ENCODE measurements around the gene ITIH3. TPM values are rescaled to one million over a fixed set of nuclear protein-coding genes. Genes with fewer than 3 reads are reported as not detected.
A peak's percentile ranks its signal among the peaks of the same experiment; 100 is the strongest.

The ITIH3 gene
- total RNA-seq, 2 experiments from 2014 or later: not detected

DNA sequence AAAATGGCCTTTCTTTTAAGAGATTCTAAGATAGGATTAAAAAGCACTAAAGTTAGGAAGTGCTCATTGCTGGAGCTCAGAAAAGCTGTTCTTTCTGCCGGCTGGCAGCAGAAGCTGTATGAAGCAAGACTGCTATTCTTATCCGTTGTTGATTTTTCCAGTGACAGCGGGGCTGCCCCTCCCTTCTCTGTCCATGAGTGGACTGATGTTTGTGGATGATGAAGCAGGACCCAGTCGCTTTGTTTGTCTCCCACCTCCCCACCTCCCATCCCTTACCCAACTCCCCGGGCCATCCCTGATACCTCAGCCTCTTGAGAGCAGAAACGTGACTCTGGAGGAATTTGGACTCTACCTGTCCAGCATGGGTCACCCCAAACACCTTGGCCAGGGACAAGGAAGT lies 50.6 kb downstream of the ITIH3 start:
- CTCF ChIA-PET: interaction anchor here (0.6 kb wide), 1 partner anchor 71 kb away, joined by 3 read pairs; no protein-coding TSS in a partner anchor
- Histone ChIP-seq H3K36me3 (ENCODE audit: insufficient read depth, low read length) (peaks cover 67% of the 10 kb centered on the region), H3K9me3 (ENCODE audit: control insufficient read depth in 1 of 2, insufficient read depth in 1 of 2, low read length in 2 of 2) (no peaks in the 10 kb centered on the region)

DNA sequence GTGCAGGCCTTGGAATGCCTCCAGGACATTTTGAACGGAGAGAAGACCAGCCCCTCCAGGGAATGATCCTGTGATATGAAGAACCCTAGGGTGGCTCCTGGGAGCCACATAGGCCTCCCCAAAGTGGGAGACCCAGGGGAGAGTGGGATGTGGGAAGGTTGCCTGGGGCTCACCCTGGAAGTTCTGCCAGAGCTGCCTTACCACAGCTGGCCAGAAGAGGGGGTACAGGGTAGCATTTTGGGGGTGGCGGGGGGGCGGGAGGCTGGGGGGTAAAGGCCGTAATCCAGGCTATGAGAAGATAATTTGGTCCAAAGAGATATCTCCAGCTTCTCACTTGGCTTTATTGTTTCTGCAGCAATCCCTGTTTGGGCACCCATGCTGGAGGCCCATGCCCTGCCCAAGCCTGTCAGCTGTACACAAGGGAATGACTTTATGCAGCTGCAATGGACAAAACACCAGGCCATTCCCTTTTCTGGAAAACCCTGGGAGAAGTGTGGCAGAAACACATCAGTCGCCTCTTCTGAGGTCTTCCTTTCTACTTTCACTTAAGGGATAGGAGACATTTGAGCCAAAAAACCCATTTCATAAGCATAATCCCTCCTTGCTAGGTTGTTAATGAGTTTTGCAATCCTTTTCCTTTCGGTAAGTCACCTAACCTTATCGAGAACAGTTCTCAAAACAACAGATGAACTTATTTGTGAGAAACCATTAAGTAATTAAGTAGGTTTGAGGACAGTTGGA lies 51.3 kb downstream of the ITIH3 start:
- Mint-ChIP-seq H3K36me3 (ENCODE audit: low read depth) (peaks cover 60% of the 10 kb centered on the region), H3K4me1 (ENCODE audit: low read depth) (peaks cover 12% of the 10 kb centered on the region), H3K9me3 (no peaks in the 10 kb centered on the region), H3K4me3 (no peak overlapping the region), H3K27me3 (no peaks in the 10 kb centered on the region), H3K27ac (no peak overlapping the region)
- ChIA-PET CTCF (no interaction called here), POLR2A (no interaction called here)
- no peaks in the 10 kb centered on the region for H3K9me3 ChIP-seq (ENCODE audit: control insufficient read depth in 1 of 2, insufficient read depth in 1 of 2, low read length in 2 of 2)
- DNase-seq (peak in 6 of 14 experiments; percentile 9 to 38 (median 19)), ATAC-seq (ENCODE audit: poor library complexity) (peak; percentile 48)
- H3K4me3 ChIP-seq (ENCODE audit: low read length): no peak overlapping the region
- H3K4me1 ChIP-seq (ENCODE audit: insufficient read depth, low read length): no peaks in the 10 kb centered on the region
- H3K36me3 ChIP-seq (ENCODE audit: insufficient read depth, low read length): peaks cover 66% of the 10 kb centered on the region
- intact Hi-C loops (cut with DNase I, micrococcal nuclease): no loop called here
- TF ChIP-seq, protein P1, sequence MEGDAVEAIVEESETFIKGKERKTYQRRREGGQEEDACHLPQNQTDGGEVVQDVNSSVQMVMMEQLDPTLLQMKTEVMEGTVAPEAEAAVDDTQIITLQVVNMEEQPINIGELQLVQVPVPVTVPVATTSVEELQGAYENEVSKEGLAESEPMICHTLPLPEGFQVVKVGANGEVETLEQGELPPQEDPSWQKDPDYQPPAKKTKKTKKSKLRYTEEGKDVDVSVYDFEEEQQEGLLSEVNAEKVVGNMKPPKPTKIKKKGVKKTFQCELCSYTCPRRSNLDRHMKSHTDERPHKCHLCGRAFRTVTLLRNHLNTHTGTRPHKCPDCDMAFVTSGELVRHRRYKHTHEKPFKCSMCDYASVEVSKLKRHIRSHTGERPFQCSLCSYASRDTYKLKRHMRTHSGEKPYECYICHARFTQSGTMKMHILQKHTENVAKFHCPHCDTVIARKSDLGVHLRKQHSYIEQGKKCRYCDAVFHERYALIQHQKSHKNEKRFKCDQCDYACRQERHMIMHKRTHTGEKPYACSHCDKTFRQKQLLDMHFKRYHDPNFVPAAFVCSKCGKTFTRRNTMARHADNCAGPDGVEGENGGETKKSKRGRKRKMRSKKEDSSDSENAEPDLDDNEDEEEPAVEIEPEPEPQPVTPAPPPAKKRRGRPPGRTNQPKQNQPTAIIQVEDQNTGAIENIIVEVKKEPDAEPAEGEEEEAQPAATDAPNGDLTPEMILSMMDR (IDR thresholded peaks at IDR 0.05): peak; percentile 57
- H3K27me3 ChIP-seq (ENCODE audit: control insufficient read depth in 1 of 2, insufficient read depth in 2 of 2, low read length in 2 of 2): no peaks in the 10 kb centered on the region
- no peak overlapping the region for H3K27ac ChIP-seq (ENCODE audit: low read depth in 1 of 2, low read length in 2 of 2)

More for the DNA sequence above, 50.6 kb downstream of the ITIH3 start:
- H3K4me3 ChIP-seq (ENCODE audit: low read length): no peak overlapping the region
- Mint-ChIP-seq H3K4me1 (ENCODE audit: low read depth) (peaks cover 12% of the 10 kb centered on the region), H3K27me3 (no peaks in the 10 kb centered on the region), H3K27ac (no peak overlapping the region), H3K9me3 (no peaks in the 10 kb centered on the region), H3K36me3 (ENCODE audit: low read depth) (peaks cover 64% of the 10 kb centered on the region), H3K4me3 (no peak overlapping the region)
- DNase-seq: no peak
- intact Hi-C loops (cut with DNase I, micrococcal nuclease): no loop called here
- no peaks in the 10 kb centered on the region for H3K4me1 ChIP-seq (ENCODE audit: insufficient read depth, low read length)
- no peak for ATAC-seq (ENCODE audit: poor library complexity)
- TF ChIP-seq, protein P1 (IDR thresholded peaks at IDR 0.05): no peak
- POLR2A ChIA-PET: no interaction called here
- H3K27me3 ChIP-seq (ENCODE audit: control insufficient read depth in 1 of 2, insufficient read depth in 2 of 2, low read length in 2 of 2): no peaks in the 10 kb centered on the region
- no peak overlapping the region for H3K27ac ChIP-seq (ENCODE audit: low read depth in 1 of 2, low read length in 2 of 2)

DNA sequence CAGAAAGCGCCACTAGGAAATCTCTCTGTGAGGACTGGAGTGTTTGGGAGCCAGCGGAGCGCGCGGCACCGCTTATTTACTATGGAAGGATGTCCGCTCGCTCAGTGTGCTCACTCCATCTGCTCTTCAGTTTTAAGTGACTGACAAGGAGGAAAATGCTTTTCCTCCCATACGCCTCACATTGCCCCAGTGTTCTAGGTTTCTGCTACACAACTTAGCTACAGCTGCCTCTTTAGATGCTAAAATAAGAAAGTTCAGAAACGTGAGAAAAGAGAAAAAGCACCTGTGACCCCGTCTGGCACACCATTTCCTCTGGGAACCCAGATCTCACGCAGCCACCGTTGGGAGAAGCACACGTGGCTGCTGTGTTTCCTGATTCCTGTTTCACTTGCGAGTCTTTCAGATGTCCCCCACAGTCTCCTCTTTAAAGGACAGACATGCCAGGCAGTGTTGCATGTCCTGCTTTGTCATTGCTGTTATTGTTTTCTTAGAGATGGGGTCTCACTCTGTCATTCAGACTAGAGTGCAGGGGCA lies 51.9 kb downstream of the ITIH3 start:
- Mint-ChIP-seq H3K4me3 (no peak overlapping the region), H3K27me3 (no peaks in the 10 kb centered on the region), H3K4me1 (ENCODE audit: low read depth) (peaks cover 12% of the 10 kb centered on the region), H3K36me3 (ENCODE audit: low read depth) (peaks cover 61% of the 10 kb centered on the region), H3K27ac (no peak overlapping the region), H3K9me3 (no peaks in the 10 kb centered on the region)
- intact Hi-C loops (cut with DNase I, micrococcal nuclease): no loop called here
- ChIA-PET POLR2A (no interaction called here), CTCF (no interaction called here)
- Histone ChIP-seq H3K36me3 (ENCODE audit: insufficient read depth, low read length) (peaks cover 69% of the 10 kb centered on the region), H3K4me3 (ENCODE audit: low read length) (no peak overlapping the region), H3K27ac (ENCODE audit: low read depth in 1 of 2, low read length in 2 of 2) (no peak overlapping the region), H3K9me3 (ENCODE audit: control insufficient read depth in 1 of 2, insufficient read depth in 1 of 2, low read length in 2 of 2) (no peaks in the 10 kb centered on the region), H3K27me3 (ENCODE audit: control insufficient read depth in 1 of 2, insufficient read depth in 2 of 2, low read length in 2 of 2) (no peaks in the 10 kb centered on the region), H3K4me1 (ENCODE audit: insufficient read depth, low read length) (no peaks in the 10 kb centered on the region)
- DNase-seq (no peak), ATAC-seq (ENCODE audit: poor library complexity) (no peak)
- TF ChIP-seq, protein P1 (IDR thresholded peaks at IDR 0.05): no peak
